Ovary (tissue), 9 donors: ENCODE measurements around the gene ARHGEF28. TPM values are rescaled to one million over a fixed set of nuclear protein-coding genes. Genes with fewer than 3 reads are reported as not detected.

Experiments
- DNase-seq, 5 donors: peaks; one replicate each; pipeline ENCODE4 v3.0.0-alpha.2; 2019 to 2020
- H3K27ac ChIP-seq, 2 donors: fragments of 200-600 bp; one replicate each; pipeline versions ENCODE4 v1.5.1 to v1.8.0; 2019 to 2022
- H3K27me3 ChIP-seq: fragments of 200-600 bp; one replicate; pipeline ENCODE4 v1.8.0; 2022
- H3K36me3 ChIP-seq: fragments of 200-600 bp; sonication (generic); one replicate; pipeline ENCODE4 v1.5.1; 2019
- H3K4me1 ChIP-seq: one replicate; pipeline ENCODE4 v1.8.1; 2013; ENCODE audit warnings: mild to moderate bottlenecking, moderate library complexity; ENCODE audit not compliant: insufficient read depth
- H3K4me3 ChIP-seq: fragments of 200-600 bp; sonication (generic); one replicate; pipeline ENCODE4 v1.5.1; 2017
- H3K9me3 ChIP-seq, 2 donors: fragments of 200-600 bp in 1 of 2; sonication (generic) in 1 of 2; one replicate each; pipeline versions ENCODE4 v1.5.1 to v1.8.1; 2013 to 2019; ENCODE audit warnings: mild to moderate bottlenecking in 1 of 2, moderate library complexity in 1 of 2
- EP300 ChIP-seq: sonication (generic); formaldehyde crosslinking; IDR thresholded peaks from one replicate; pipeline ENCODE4 v1.6.1; 2017; ENCODE audit warnings: antibody characterized with exemption
- POLR2A ChIP-seq: fragments of 450-650 bp; IDR thresholded peaks from one replicate; pipeline ENCODE4 v1.6.1; 2017; ENCODE audit warnings: antibody characterized with exemption, mild to moderate bottlenecking, moderate library complexity
- WGBS, 3 donors: extraction: QIAGEN DNeasy Blood & Tissue Kit in 1 of 3; methylation state at CpG; one replicate each; pipeline versions ENCODE4 v1.1.5 to v1.1.7; 2013 to 2017; 5-methylcytosine and 5-hydroxymethylcytosine counted together
- intact Hi-C, 4 donors: fragments of 100-400 bp; cut with DNase I; formaldehyde crosslinking; loops; one replicate each; pipeline versions ENCODE4 v1.11.0 to v1.15.1; 2022 to 2023
- polyA plus RNA-seq, 2 donors: library from polyadenylated mRNA; stranded (reverse); fragments of 200-250 nt in 1 of 2; fragments of 350-450 nt in 1 of 2; fragmentation: Illumina TruSeq in 1 of 2; extraction: RNeasy Lipid Tissue Mini Kit (QIAGEN cat#74804) in 1 of 2; gene quantifications; one replicate each; pipeline ENCODE4 v1.2.3, GENCODE V29; 2013 to 2014
- total RNA-seq, 7 donors: library from RNA; depleted of rRNA in 2 of 7; stranded (reverse); fragments of >200 nt in 2 of 7; fragmentation: NEBNext Ultra II Directional in 3 of 7; extraction: Animal tissue kit (Norgen Biotek cat#: 25700) in 3 of 7; gene quantifications; one replicate each; pipeline versions ENCODE4 v1.1.0 to v1.2.4, GENCODE V29; 2016 to 2023
- TF ChIP-seq, protein P1 (sequence below), 3 donors: fragments of 450-650 bp in 2 of 3; fragments of 200-600 bp in 1 of 3; IDR thresholded peaks; one replicate each; pipeline versions ENCODE4 v1.5.1 to v1.8.0; 2016 to 2022; ENCODE audit warnings: antibody characterized with exemption in 3 of 3, mild to moderate bottlenecking in 1 of 3
- donor health status: DM: no; HTN: no; CAD: no; lungs with moderate emphysema.
- donor health status: DM: no; HTN: no; CAD: no.
- donor health status: Bipolar disorder and iron deficiency.
- donor health status: DM: yes; HTN: yes; CAD: no.
- donor health status: DM: no; HTN: no; CAD: no.
- donor health status: DM: yes; HTN: yes; CAD: no.

ARHGEF28 gene
- total and polyA plus RNA-seq, 9 donors, result 21.5 to 75.6 (median 35.0) TPM

DNA sequence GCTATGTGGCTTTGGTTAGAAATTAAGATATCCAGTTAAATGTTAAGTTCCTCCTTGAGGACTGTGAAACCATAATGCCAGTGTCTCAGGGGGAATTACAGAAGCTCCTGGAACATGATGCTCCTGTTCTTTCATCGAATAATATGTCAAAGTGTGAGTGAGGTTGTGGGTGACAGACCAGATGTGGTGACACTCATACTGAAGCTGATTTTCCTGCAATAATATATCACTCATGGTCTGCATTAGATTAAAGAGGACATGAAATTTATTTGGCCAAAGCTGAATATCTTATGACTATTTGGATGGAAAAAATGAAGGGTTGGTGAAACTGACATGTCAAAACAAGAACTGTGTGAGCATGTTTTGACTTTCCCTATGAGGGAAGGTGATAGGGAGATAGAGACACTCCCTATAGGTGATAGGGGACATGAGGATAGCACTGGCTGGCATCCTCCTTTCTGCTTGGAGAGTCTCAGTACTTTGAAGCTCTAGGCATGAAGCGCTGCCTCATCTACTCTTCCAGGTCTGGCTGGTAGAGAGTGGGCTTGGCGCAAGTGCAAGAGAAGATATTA lies 173.5 kb downstream of the ARHGEF28 start:
- no peak overlapping the region for H3K4me3 ChIP-seq
- H3K36me3 ChIP-seq, result no peaks in the 10 kb centered on the region
- no peaks in the 10 kb centered on the region for H3K9me3 ChIP-seq
- TF ChIP-seq, protein P1, sequence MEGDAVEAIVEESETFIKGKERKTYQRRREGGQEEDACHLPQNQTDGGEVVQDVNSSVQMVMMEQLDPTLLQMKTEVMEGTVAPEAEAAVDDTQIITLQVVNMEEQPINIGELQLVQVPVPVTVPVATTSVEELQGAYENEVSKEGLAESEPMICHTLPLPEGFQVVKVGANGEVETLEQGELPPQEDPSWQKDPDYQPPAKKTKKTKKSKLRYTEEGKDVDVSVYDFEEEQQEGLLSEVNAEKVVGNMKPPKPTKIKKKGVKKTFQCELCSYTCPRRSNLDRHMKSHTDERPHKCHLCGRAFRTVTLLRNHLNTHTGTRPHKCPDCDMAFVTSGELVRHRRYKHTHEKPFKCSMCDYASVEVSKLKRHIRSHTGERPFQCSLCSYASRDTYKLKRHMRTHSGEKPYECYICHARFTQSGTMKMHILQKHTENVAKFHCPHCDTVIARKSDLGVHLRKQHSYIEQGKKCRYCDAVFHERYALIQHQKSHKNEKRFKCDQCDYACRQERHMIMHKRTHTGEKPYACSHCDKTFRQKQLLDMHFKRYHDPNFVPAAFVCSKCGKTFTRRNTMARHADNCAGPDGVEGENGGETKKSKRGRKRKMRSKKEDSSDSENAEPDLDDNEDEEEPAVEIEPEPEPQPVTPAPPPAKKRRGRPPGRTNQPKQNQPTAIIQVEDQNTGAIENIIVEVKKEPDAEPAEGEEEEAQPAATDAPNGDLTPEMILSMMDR (IDR thresholded peaks at IDR 0.05), result no peak
- TF ChIP-seq POLR2A, result no peak
- no peak for TF ChIP-seq EP300
- no peak for DNase-seq
- H3K27ac ChIP-seq, result no peak overlapping the region
- peaks cover 4% of the 10 kb centered on the region for H3K4me1 ChIP-seq
- 97 to 98% (median 97%) methylated on average over 3 of the region's 3 CpGs for WGBS, 3 donors
- intact Hi-C loops, result no loop called here
- H3K27me3 ChIP-seq, result no peaks in the 10 kb centered on the region

DNA sequence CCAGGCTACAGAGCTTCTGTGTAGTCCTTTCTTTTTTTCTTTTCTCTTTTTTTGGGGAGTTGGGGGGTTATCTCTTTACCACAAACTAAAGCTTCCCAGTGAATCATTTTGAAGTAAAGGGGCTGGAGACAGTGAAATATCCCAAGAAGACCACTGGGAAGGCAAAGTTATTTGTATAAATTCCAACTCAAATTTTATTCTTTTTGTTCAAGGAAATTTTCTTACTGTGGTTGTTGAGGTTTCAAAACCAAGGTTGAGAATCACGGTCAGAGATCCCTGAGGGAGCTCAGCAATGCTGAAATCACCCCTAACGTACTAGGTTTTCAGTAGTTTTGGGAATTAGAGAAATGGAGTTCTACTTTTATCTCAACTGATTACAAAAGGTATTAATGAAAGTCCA lies 175.7 kb downstream of the ARHGEF28 start:
- Histone ChIP-seq H3K4me1 (peaks cover 1% of the 10 kb centered on the region), H3K36me3 (no peaks in the 10 kb centered on the region), H3K4me3 (no peak overlapping the region), H3K27me3 (no peaks in the 10 kb centered on the region), H3K27ac (no peak overlapping the region), H3K9me3 (no peaks in the 10 kb centered on the region)
- TF ChIP-seq, protein P1 (IDR thresholded peaks at IDR 0.05), result no peak
- TF ChIP-seq POLR2A, result no peak
- intact Hi-C loops, result no loop called here
- DNase-seq, result no peak
- WGBS, 3 donors, result 59 to 83% (median 79%) methylated on average over 2 of the region's 2 CpGs

DNA sequence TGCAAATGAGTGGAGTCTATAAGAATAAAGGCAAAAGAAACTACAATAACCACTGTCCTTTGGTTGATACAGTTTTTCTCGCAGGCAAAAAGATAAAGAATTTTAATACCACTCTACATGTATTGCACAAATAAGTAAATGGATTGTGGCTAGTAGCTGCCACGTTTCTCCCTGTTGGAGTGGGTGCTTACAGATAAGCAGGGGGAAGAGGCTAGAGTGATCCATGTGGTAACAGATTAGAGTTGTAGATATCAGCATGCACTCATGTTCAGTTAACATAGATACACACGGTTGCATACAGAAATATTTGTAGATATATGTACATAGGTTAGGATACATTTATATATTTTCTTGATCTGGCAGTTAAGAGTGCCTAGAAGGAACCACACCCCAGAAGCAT lies 179.5 kb downstream of the ARHGEF28 start:
- H3K27ac ChIP-seq, result no peak overlapping the region
- no peak for TF ChIP-seq EP300
- no peak for DNase-seq
- H3K4me3 ChIP-seq, result no peak overlapping the region
- H3K27me3 ChIP-seq, result no peaks in the 10 kb centered on the region
- WGBS, 3 donors, result 67 to 69% (median 69%) methylated on average over 3 of the region's 3 CpGs
- no peaks in the 10 kb centered on the region for H3K4me1 ChIP-seq
- intact Hi-C loops, result no loop called here
- H3K36me3 ChIP-seq, result no peaks in the 10 kb centered on the region
- no peaks in the 10 kb centered on the region for H3K9me3 ChIP-seq

DNA sequence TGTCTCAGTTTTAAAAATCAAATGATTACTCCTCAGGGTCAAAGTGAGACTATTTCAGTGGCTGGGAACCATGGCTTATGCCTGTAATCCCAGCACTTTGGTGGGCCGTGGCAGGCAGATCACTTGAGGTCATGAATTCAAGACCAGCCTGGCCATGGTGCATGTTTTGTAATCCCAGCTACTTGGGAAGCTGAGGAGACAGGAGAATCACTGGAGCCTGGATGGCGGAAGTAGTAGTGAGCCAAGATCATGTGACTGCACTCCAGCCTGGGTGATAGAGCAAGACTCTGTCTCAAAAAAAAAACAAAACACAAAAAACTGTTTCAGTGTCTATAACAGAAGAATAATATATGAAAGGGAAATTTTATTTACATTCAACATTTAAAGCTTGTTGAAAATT lies 182.9 kb downstream of the ARHGEF28 start:
- Histone ChIP-seq H3K36me3 (no peaks in the 10 kb centered on the region), H3K4me1 (no peaks in the 10 kb centered on the region), H3K27me3 (no peaks in the 10 kb centered on the region), H3K4me3 (no peak overlapping the region), H3K9me3 (no peaks in the 10 kb centered on the region), H3K27ac (no peak overlapping the region)
- intact Hi-C loops, result no loop called here
- WGBS, 3 donors, result 85 to 95% (median 86%) methylated on average over 2 of the region's 2 CpGs
- TF ChIP-seq POLR2A, result no peak
- TF ChIP-seq, protein P1 (IDR thresholded peaks at IDR 0.05), result no peak
- no peak for TF ChIP-seq EP300
- DNase-seq, result no peak

DNA sequence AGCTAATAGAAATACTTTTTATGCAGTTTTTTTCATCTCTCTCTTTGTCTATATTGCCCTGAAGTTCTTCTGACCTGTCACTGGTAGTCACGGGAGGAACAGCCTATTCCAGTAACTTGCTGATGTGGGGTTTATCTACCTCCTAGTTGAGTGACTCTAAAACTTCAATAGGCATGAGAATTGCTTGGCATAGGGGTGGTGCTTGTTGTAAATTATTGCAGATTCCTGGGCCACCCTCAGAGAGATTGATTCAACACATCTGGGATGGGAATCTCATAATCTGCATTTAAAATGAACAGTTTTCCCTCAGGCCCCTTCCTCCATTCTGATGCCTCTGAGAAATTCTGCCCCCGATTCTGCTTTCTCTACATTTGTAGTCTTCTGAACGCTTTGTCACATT lies 184.4 kb downstream of the ARHGEF28 start:
- Histone ChIP-seq H3K9me3 (no peaks in the 10 kb centered on the region), H3K27me3 (no peaks in the 10 kb centered on the region), H3K4me3 (no peak overlapping the region), H3K27ac (no peak overlapping the region), H3K36me3 (no peaks in the 10 kb centered on the region), H3K4me1 (no peaks in the 10 kb centered on the region)
- DNase-seq, result no peak
- intact Hi-C loops, result no loop called here
- 89 to 98% (median 94%) methylated on average over 3 of the region's 3 CpGs for WGBS, 3 donors
- TF ChIP-seq EP300 (no peak), POLR2A (no peak)
- TF ChIP-seq, protein P1 (IDR thresholded peaks at IDR 0.05), result no peak
